GM21423 (cell line): Measurements from ENCODE around the gene UBAC1.
"Not testable (repeated sequence)": the region's sequence is repeated elsewhere in the genome, so short reads cannot be mapped to it uniquely, and the experiment has no call there.

Experiments
- ATAC-seq: cut with Tn5 transposase; IDR thresholded peaks from one replicate; pipeline ENCODE4 v1.9.1; 2021; ENCODE audit warnings: mild to moderate bottlenecking, moderate library complexity; ENCODE audit not compliant: unreplicated experiment

Gene UBAC1

GRCh38 chr9:135923508-135923907, 37.7 kb downstream of the UBAC1 start:
- ATAC-seq, result no peak

DNA sequence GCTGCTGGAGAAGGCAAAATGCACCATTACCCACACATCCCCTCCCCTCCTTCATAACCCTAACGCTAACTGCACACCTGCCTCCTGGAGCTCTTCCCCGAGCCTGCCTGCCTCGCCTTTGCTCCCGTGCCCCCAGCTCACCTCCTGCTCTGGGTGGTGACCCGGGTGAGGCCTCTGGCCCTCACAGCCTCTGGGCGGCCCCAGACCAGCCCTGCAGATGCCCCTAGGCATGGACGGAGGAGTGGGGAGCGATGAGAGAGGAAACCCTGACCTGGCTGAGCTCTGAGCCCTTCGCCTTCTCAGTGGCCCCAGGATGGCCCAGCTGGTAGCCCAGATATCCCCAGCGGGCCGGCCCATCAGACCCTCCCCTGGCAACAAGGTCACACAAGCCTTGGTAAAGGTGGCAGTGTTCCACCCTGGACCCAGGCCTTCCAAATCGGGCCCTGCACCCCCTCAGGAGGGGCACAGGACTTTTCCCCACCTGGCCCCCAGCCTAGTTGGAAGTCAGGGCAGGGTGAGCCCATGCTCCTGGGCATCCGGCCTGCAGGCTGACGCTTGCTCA, 39.3 kb downstream of the UBAC1 start:
- no peak for ATAC-seq

GRCh38 chr9:135920973-135921585, 40.1 kb downstream of the UBAC1 start:
- ATAC-seq, result no peak

DNA sequence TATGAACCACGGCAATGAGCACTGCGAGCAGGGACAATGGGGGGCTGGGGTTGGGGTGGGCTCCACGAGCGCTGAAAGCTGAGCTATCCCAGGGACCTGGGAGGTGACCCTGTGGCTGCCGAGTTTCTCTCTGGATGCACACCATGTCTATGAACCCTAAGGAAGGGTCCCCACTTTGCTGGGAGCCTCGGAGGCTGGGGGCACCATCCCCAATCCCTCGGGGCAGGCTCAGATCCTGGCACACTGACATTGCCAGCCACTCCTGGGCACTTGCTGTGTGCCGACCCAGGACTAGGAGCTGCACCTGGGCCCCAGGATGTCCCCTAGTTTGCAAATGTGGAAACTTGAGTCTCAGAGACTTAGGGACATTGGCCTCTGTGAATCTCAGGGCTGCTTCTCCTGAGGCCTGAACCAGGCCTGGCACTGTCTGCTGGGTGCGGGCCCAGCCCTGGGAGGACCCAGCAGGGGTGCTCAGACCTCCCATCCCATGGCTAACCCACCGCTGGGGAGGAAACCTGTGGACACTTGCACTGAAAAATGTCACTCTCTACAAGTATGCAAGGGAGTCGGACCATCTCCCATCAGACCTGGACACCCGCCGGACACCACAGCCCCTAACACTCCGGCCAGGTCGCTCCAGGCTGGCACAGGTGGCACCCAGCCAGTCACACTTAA, 40.8 kb downstream of the UBAC1 start:
- no peak for ATAC-seq

DNA sequence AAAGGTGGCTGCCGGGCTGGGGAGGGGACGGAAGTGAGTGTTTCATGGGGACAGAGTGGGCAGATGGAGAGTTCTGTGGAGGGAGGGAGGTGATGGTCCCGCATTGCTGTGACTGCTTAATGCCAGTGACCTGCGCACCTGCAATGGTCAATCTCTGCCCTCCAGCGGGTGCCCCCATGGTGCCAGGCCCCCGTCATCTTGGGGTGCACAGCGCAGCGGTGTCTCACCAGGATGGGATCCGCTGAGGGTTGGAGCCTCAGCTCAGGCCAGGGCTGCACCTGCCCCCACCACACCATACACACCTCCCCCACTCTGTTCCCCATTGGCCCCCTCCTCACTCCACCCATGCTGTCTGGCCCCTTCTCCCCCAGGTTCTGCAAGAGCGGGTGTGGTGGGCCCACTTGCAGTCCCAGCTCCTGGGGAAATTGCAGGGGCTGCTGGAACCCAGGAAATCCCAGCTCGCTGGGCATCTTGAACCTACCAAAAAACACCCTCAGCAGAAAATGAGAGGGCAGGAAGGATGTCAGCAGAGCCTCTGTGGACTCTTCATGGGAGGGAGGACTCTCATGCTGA, 41.8 kb downstream of the UBAC1 start:
- no peak for ATAC-seq

- ATAC-seq, result not testable (repeated sequence)
These were observed 44.9 kb downstream of the UBAC1 start for GRCh38 chr9:135916227-135916626.

GRCh38 chr9:135914921-135915320, 46.3 kb downstream of the UBAC1 start:
- no peak for ATAC-seq

DNA sequence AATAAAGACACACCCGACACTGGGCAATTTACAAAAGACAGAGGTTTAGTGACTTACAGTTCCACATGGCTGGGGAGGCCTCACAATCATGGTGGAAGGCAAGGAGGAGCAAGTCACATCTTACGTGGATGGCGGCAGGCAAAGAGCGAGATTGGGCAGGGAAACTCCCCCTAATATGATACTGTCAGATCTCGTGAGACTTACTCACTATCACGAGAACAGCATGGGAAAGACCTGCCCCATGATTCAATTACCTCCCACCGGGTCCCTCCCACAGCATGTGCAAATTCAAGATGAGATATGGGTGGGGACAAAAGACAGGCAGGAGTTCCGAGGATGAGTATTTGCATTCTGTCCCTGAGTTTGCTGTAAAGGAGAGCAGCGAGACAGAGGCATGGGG, 49.9 kb downstream of the UBAC1 start:
- not testable (repeated sequence) for ATAC-seq

- ATAC-seq, result no peak
These were observed 50.4 kb downstream of the UBAC1 start for GRCh38 chr9:135910757-135911156.

DNA sequence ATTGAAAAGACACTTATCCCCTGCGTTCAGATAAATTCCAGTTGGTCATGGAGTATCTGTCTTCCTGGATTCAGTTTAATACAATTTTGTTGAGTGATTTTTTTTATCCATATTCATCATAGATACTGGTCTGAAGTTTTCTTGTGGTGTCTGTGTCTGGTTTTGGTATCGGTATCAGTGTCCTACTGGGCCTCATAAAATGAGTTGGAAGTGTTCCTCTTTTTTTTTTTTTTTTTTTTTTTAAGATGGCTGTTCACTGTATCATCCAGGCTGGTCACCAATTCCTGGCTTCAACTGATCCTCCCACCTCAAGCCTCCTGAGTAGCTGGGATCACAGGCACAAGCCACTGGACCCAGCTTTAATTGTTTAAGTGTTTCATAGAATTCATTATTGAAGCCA, 51.0 kb downstream of the UBAC1 start:
- no peak for ATAC-seq

- no peak for ATAC-seq
These were observed 51.8 kb downstream of the UBAC1 start for GRCh38 chr9:135909371-135909770.

- no peak for ATAC-seq
These were observed 52.4 kb downstream of the UBAC1 start for GRCh38 chr9:135908754-135909204.

- ATAC-seq, result no peak
These were observed 53.0 kb downstream of the UBAC1 start for GRCh38 chr9:135908093-135908753.

DNA sequence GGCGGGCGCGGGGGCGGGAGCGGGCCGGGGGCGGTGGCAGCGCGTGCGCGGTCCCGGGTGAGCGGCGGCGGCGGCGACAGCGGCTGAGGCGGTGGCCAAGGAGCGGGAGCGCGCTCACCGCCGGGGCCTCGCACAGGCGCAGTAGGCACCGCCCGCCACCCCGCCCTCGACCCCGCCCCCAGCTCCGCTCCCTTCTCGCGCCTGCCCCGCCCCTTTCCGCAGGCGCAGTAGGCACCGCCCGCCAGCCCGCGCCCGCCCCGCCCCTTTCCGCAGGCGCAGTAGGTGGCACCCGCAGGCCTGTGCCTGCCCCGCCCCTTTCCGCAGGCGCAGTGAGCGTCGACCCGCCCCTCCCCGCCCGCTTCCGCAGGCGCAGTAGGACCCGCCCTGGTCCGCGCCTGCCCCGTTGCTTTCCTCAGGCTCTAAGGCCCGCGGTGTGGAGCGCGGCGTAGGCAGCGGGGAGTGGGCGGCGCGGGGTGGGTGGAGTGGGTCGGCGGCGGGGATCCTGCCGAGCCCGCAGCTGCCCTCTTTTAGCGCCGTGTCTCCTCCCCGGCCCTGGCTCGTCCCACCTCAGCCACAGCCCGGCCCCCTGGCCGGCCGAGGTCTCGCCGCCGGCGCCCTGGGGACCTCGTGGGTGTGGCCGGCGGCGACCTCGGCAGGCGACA, 53.6 kb downstream of the UBAC1 start, which contains the start of gene CAMSAP1:
Gene CAMSAP1, minus strand, starts transcription at position 116 of the 662 bp plus-strand sequence. CDS start 387 bp downstream, outside the sequence.
- ATAC-seq, result peak; percentile 73

DNA sequence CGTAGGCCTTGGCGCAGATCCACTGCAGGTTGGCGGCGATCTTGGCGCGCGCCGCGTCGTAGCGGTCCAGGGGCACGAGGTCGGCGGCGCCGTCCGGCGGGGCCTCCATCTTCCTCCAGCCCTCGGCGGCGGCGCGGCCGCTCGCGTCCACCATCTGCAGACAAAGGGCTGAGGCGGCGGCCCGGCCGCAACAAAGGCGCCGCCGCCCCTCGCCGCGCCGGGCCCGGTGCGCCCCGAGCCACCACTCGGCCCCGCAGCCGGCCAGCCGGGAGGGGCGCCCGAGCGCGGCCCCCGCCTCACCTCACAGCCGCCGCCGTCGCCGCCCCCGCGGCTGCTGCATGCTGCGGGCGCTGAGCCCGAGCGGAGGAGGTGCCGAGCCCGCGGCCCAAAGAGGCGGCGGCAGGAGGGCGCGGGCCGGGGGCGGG, 54.2 kb downstream of the UBAC1 start:
- ATAC-seq, result peak; percentile 24

GRCh38 chr9:135906291-135907005, 54.7 kb downstream of the UBAC1 start:
- peak; percentile 7 for ATAC-seq

DNA sequence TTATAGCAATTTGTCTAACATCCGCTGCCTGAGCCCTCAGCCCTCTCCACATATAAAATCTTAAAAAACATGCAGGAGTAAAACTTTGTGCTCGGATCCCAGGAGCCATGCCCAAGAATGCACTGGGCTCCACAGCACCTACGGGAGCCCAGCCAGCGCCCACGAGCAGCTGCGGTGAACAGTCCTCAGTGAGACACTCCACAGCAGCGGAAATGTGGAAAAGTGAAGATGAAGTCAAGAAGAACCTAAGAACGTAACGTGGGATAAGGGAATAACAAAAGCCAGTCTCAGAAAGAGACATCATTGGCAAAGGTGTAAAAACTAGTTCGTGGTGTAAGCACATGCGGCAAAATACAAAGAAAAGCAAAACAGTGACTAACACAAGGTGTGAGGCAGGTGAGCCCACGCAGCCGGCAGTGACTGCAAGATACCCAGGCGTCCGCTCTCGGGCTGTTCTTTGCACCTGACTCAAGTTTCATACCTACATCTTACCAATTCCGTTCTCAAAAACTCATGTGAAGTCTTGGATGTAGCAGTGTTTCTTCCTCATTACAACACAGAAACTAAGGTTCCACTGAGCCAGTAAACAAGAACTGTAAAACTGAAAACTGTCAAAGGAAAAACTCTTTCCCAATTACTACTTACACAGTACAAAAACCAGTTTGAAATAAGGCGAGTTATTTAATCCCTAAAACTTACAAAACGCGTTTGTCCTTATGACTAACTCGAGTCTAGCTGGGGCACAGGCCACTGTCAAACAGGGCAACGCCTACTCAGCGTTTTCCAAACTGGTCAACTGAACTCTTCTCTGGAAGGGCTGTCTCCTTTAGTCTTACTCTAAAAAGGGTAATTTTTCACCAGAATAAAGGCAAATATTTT, 55.6 kb downstream of the UBAC1 start:
- ATAC-seq, result no peak

DNA sequence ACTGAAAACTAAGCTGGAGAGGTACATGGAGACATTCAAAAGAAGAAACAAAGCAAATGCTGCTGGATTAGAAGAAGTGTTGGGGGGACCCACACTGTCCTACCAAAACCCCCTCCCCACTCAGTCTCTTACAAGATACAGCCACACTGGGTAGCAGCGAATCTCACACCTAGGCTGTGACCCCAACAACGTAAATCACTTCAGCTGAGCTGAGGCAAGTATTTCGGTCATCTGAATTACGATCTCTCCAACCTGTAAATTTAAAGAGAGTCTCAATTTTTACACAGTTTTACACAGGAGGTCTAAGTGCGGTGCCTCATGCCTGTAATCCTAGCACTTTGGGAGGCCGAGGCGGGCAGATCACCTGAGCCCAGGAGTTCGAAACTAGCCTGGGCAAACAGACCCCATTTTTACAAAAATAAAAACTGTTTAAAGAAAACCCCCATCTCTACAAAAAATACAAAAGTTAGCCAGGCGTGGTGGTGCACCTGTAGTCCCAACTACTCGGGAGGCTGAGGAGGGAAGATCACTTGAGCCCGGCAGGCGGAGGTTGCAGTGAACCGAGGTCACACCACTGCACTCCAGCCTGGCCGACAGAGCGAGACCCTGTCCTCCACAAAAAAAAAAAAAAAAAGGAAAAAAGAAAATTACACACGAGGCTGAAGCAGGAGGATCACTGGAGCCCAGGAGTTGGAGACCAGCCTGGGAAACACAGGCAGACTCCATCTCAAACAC, 57.2 kb downstream of the UBAC1 start:
- no peak for ATAC-seq

GRCh38 chr9:135903358-135903656, 57.9 kb downstream of the UBAC1 start:
- ATAC-seq, result no peak
